Osteocyte (in vitro differentiated cells): Measurements from ENCODE around the gene CWC27. TPM values are rescaled to one million over a fixed set of nuclear protein-coding genes. Genes with fewer than 3 reads are reported as not detected.

ENCODE experiments used
- DNase-seq: peaks from one replicate; pipeline ENCODE4 v3.0.0; 2021; ENCODE audit warnings: mixed read lengths; ENCODE audit not compliant: unreplicated experiment; ENCODE audit errors: extremely low spot score
- H3K27ac Mint-ChIP-seq: one replicate; pipeline ENCODE4 v1.8.0; 2021; ENCODE audit warnings: mild to moderate bottlenecking, mixed read lengths; ENCODE audit not compliant: unreplicated experiment
- H3K27me3 Mint-ChIP-seq: one replicate; pipeline ENCODE4 v1.8.0; 2021; ENCODE audit warnings: mixed read lengths; ENCODE audit not compliant: unreplicated experiment
- H3K36me3 Mint-ChIP-seq: one replicate; pipeline ENCODE4 v1.8.0; 2021; ENCODE audit warnings: mixed read lengths; ENCODE audit not compliant: unreplicated experiment
- H3K4me1 Mint-ChIP-seq: one replicate; pipeline ENCODE4 v1.8.0; 2021; ENCODE audit warnings: mixed read lengths; ENCODE audit not compliant: unreplicated experiment
- H3K4me3 Mint-ChIP-seq: one replicate; pipeline ENCODE4 v1.8.0; 2021; ENCODE audit warnings: mild to moderate bottlenecking, moderate library complexity, mixed read lengths; ENCODE audit not compliant: unreplicated experiment
- H3K9me3 Mint-ChIP-seq: one replicate; pipeline ENCODE4 v1.8.0; 2021; ENCODE audit warnings: mixed read lengths; ENCODE audit not compliant: unreplicated experiment
- total RNA-seq: library from RNA; stranded (reverse); gene quantifications from 2 replicates; pipeline ENCODE4 v1.2.1, GENCODE V29; 2021
- TF ChIP-seq, protein P1 (sequence below): fragments of 200-600 bp; sonication (generic); IDR thresholded peaks from 2 replicates; pipeline ENCODE4 v1.5.0; 2021; ENCODE audit warnings: antibody characterized with exemption, mild to moderate bottlenecking, moderate library complexity

Gene CWC27
- total RNA-seq, 1 donor from 2014 or later, result 24.7 TPM

- Mint-ChIP-seq H3K9me3 (peaks cover 5% of the 10 kb centered on the region), H3K27ac (no peak overlapping the region), H3K4me3 (no peak overlapping the region), H3K27me3 (no peaks in the 10 kb centered on the region), H3K36me3 (peaks cover 5% of the 10 kb centered on the region), H3K4me1 (peaks cover 14% of the 10 kb centered on the region)
- TF ChIP-seq, protein P1, sequence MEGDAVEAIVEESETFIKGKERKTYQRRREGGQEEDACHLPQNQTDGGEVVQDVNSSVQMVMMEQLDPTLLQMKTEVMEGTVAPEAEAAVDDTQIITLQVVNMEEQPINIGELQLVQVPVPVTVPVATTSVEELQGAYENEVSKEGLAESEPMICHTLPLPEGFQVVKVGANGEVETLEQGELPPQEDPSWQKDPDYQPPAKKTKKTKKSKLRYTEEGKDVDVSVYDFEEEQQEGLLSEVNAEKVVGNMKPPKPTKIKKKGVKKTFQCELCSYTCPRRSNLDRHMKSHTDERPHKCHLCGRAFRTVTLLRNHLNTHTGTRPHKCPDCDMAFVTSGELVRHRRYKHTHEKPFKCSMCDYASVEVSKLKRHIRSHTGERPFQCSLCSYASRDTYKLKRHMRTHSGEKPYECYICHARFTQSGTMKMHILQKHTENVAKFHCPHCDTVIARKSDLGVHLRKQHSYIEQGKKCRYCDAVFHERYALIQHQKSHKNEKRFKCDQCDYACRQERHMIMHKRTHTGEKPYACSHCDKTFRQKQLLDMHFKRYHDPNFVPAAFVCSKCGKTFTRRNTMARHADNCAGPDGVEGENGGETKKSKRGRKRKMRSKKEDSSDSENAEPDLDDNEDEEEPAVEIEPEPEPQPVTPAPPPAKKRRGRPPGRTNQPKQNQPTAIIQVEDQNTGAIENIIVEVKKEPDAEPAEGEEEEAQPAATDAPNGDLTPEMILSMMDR, result no peak
- no peak for DNase-seq
These were observed 104.7 kb downstream of the CWC27 start for GRCh38 chr5:64873441-64873840.

- Mint-ChIP-seq H3K9me3 (peaks cover 5% of the 10 kb centered on the region), H3K4me1 (peaks cover 5% of the 10 kb centered on the region), H3K36me3 (peaks cover 5% of the 10 kb centered on the region), H3K27ac (no peak overlapping the region), H3K27me3 (no peaks in the 10 kb centered on the region), H3K4me3 (no peak overlapping the region)
- DNase-seq, result no peak
- TF ChIP-seq, protein P1, result no peak
These were observed 106.0 kb downstream of the CWC27 start for GRCh38 chr5:64874753-64875152.

GRCh38 chr5:64876203-64876602, 107.5 kb downstream of the CWC27 start:
- DNase-seq, result no peak
- Mint-ChIP-seq H3K4me1 (no peaks in the 10 kb centered on the region), H3K27me3 (no peaks in the 10 kb centered on the region), H3K36me3 (peaks cover 5% of the 10 kb centered on the region), H3K27ac (no peak overlapping the region), H3K4me3 (no peak overlapping the region), H3K9me3 (peaks cover 5% of the 10 kb centered on the region)
- TF ChIP-seq, protein P1, result no peak

DNA sequence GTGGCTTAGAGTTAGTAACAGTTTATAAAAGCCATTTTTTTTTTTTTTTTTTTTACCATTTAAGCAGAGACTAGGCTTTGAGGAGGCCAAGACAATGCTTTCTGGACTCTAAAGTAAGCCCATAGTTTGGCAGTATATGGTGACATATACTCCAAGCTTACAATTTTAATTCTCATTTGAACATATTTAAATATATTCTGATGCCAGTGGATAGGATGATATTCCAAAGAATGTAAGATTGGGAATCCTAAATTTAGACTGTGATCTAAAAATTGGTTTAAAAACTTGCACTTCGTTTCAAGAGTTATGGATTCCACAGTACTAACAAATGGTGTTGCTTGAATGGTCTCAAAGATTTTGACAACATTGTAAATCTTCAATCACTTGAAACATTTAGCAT, 112.1 kb downstream of the CWC27 start:
- peaks cover 5% of the 10 kb centered on the region for H3K36me3 Mint-ChIP-seq
- H3K27me3 Mint-ChIP-seq, result no peaks in the 10 kb centered on the region
- peaks cover 5% of the 10 kb centered on the region for H3K9me3 Mint-ChIP-seq
- no peak for DNase-seq
- H3K27ac Mint-ChIP-seq, result no peak overlapping the region
- TF ChIP-seq, protein P1, result no peak
- H3K4me1 Mint-ChIP-seq, result no peaks in the 10 kb centered on the region
- H3K4me3 Mint-ChIP-seq, result no peak overlapping the region

- Mint-ChIP-seq H3K27me3 (no peaks in the 10 kb centered on the region), H3K9me3 (no peaks in the 10 kb centered on the region)
- DNase-seq, result no peak
These were observed 115.2 kb downstream of the CWC27 start for GRCh38 chr5:64883912-64884311.

More at GRCh38 chr5:64883912-64884311, 115.2 kb downstream of the CWC27 start:
- Mint-ChIP-seq H3K27ac (no peak overlapping the region), H3K36me3 (peaks cover 4% of the 10 kb centered on the region), H3K4me1 (peaks cover 5% of the 10 kb centered on the region), H3K4me3 (no peak overlapping the region)
- TF ChIP-seq, protein P1, result no peak
